ENCODE measurements around the gene CELF5.

GRCh38 chr19:3277649-3278048 lies 53.2 kb downstream of the CELF5 start:
- TF ChIP-seq CTCF (IDR thresholded peaks at IDR 0.05; ENCODE audit: low read length) (no peak), EZH2 (IDR thresholded peaks at IDR 0.05; ENCODE audit: borderline replicate concordance, low read length) (no peak)
